ENCODE measurements around the gene PAPSS2. TPM values are rescaled to one million over a fixed set of nuclear protein-coding genes. Genes with fewer than 3 reads are reported as not detected.

PAPSS2 gene
- total and polyA plus RNA-seq, 2 donors (not counting 3 experiments of a cell fraction or from before 2014, with no cell fraction given): 27.9 to 82.6 TPM

- Histone ChIP-seq H3K27me3 (ENCODE audit: control insufficient read depth in 2 of 2, insufficient read depth in 2 of 2, low read length in 2 of 2) (no peaks in the 10 kb centered on the region), H3K27ac (ENCODE audit: insufficient read depth, low read depth, low read length) (no peak overlapping the region), H3K9ac (replicated peaks; ENCODE audit: extremely low read depth, insufficient read depth, low read length) (no peak overlapping the region), H3K4me2 (ENCODE audit: insufficient read depth, low read length) (no peak overlapping the region), H3K79me2 (ENCODE audit: control insufficient read depth, insufficient read depth, low read length) (no peaks in the 10 kb centered on the region), H3K4me3 (replicated peaks in 1 of 3; ENCODE audit: insufficient read depth in 1 of 3, low read depth in 1 of 3, low read length in 3 of 3) (no peak overlapping the region), H2AFZ (ENCODE audit: low read depth, low read length) (no peak overlapping the region), H3K4me1 (ENCODE audit: control insufficient read depth, extremely low read depth, insufficient read depth, low read length) (peaks cover 47% of the 10 kb centered on the region), H3K9me3 (replicated peaks; ENCODE audit: control insufficient read depth, insufficient read depth, low read length) (no peaks in the 10 kb centered on the region), H3K36me3 (ENCODE audit: control insufficient read depth in 2 of 2, extremely low read depth in 1 of 2, insufficient read depth in 2 of 2, low read length in 2 of 2) (peaks cover 0 to 3% of the 10 kb centered on the region in 2 experiments), H3K9me1 (replicated peaks; ENCODE audit: control insufficient read depth, extremely low read depth, insufficient read depth, low read length) (no peaks in the 10 kb centered on the region), H4K20me1 (replicated peaks; ENCODE audit: control insufficient read depth, extremely low read depth, insufficient read depth, low read length) (no peaks in the 10 kb centered on the region)
- FAIRE-seq (no peak), DNase-seq (ENCODE audit: low read depth, low spot score) (no peak)
- ChIA-PET CTCF (no interaction called here), POLR2A (no interaction called here)
- intact Hi-C loops (cut with micrococcal nuclease) (no loop called here), dilution Hi-C loops (cut with MboI; ENCODE audit: extremely low pct_ligation_motif_present, low sequenced_read_pairs) (no loop called here)
- TF ChIP-seq, protein P1, sequence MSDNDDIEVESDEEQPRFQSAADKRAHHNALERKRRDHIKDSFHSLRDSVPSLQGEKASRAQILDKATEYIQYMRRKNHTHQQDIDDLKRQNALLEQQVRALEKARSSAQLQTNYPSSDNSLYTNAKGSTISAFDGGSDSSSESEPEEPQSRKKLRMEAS (IDR thresholded peaks at IDR 0.05; ENCODE audit: insufficient read depth, insufficient read length): no peak
- TF ChIP-seq EZH2 (IDR thresholded peaks at IDR 0.05; ENCODE audit: borderline replicate concordance, low read depth, low read length, severe bottlenecking): no peak
- no peak for TF ChIP-seq MYC (IDR thresholded peaks at IDR 0.05; ENCODE audit: low read depth, low read length)
- TF ChIP-seq POLR2AphosphoS5 (IDR thresholded peaks at IDR 0.05; ENCODE audit: insufficient read depth, low read depth, low read length): no peak
- TF ChIP-seq FOS (IDR thresholded peaks at IDR 0.05; ENCODE audit: borderline replicate concordance, insufficient read depth, low read length): no peak
- no peak for TF ChIP-seq POLR2A (IDR thresholded peaks at IDR 0.05; ENCODE audit: low read depth, low read length)
- TF ChIP-seq, protein P2, sequence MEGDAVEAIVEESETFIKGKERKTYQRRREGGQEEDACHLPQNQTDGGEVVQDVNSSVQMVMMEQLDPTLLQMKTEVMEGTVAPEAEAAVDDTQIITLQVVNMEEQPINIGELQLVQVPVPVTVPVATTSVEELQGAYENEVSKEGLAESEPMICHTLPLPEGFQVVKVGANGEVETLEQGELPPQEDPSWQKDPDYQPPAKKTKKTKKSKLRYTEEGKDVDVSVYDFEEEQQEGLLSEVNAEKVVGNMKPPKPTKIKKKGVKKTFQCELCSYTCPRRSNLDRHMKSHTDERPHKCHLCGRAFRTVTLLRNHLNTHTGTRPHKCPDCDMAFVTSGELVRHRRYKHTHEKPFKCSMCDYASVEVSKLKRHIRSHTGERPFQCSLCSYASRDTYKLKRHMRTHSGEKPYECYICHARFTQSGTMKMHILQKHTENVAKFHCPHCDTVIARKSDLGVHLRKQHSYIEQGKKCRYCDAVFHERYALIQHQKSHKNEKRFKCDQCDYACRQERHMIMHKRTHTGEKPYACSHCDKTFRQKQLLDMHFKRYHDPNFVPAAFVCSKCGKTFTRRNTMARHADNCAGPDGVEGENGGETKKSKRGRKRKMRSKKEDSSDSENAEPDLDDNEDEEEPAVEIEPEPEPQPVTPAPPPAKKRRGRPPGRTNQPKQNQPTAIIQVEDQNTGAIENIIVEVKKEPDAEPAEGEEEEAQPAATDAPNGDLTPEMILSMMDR (IDR thresholded peaks at IDR 0.05; ENCODE audit: extremely low read depth in 1 of 2, insufficient read depth in 1 of 2, low read depth in 1 of 2, low read length in 2 of 2): no peak
- TF ChIP-seq JUN (IDR thresholded peaks at IDR 0.05; ENCODE audit: borderline replicate concordance, insufficient read depth, insufficient read length, low read depth): no peak
- no peak for TF ChIP-seq GATA2 (IDR thresholded peaks at IDR 0.05; ENCODE audit: insufficient read depth, insufficient read length, low read depth, low read length)
- BruUV-seq (replicated peaks): no TSS peak
These were observed 61.0 kb downstream of the PAPSS2 start for GRCh38 chr10:87720665-87721064.

All from endothelial cell of umbilical vein (primary cell).